C4-2B (cell line): ENCODE results near the gene BSN.

Source experiments
- ZFX ChIP-seq: fragments of 450-650 bp; IDR thresholded peaks from 2 replicates; pipeline ENCODE4 v1.6.1; 2017
- TF ChIP-seq, protein P1 (sequence below): fragments of 450-650 bp; conservative IDR thresholded peaks from 2 replicates; pipeline ENCODE4 v1.5.1; 2017; ENCODE audit warnings: mild to moderate bottlenecking

DNA sequence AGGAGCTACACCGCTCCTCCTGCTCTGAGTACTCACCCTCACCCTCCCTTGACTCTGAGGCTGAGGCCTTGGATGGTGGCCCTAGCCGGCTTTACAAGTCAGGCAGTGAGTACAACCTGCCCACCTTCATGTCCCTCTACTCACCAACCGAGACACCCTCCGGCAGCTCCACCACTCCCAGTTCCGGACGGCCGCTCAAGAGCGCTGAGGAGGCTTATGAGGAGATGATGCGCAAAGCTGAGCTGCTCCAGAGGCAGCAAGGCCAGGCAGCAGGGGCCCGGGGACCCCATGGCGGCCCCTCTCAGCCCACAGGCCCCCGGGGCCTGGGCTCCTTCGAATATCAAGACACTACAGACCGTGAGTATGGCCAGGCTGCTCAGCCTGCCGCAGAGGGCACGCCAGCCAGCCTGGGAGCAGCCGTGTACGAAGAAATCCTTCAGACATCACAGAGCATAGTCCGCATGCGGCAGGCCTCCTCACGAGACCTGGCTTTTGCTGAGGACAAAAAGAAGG is 98.7 kb downstream of the BSN start:
- TF ChIP-seq, protein P1, sequence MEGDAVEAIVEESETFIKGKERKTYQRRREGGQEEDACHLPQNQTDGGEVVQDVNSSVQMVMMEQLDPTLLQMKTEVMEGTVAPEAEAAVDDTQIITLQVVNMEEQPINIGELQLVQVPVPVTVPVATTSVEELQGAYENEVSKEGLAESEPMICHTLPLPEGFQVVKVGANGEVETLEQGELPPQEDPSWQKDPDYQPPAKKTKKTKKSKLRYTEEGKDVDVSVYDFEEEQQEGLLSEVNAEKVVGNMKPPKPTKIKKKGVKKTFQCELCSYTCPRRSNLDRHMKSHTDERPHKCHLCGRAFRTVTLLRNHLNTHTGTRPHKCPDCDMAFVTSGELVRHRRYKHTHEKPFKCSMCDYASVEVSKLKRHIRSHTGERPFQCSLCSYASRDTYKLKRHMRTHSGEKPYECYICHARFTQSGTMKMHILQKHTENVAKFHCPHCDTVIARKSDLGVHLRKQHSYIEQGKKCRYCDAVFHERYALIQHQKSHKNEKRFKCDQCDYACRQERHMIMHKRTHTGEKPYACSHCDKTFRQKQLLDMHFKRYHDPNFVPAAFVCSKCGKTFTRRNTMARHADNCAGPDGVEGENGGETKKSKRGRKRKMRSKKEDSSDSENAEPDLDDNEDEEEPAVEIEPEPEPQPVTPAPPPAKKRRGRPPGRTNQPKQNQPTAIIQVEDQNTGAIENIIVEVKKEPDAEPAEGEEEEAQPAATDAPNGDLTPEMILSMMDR: no peak
- no peak for TF ChIP-seq ZFX
